Right hindlimb (tissue), 1 donor: ENCODE data around the gene USPL1.

Source experiments
- DNase-seq: peaks from one replicate; pipeline ENCODE4 v3.0.0-alpha.2; 2018

Gene USPL1

GRCh38 chr13:30698488-30699005, 80.8 kb downstream of the USPL1 start:
- no peak for DNase-seq

- DNase-seq = no peak
These were observed 82.6 kb downstream of the USPL1 start for GRCh38 chr13:30700364-30700763.

DNA sequence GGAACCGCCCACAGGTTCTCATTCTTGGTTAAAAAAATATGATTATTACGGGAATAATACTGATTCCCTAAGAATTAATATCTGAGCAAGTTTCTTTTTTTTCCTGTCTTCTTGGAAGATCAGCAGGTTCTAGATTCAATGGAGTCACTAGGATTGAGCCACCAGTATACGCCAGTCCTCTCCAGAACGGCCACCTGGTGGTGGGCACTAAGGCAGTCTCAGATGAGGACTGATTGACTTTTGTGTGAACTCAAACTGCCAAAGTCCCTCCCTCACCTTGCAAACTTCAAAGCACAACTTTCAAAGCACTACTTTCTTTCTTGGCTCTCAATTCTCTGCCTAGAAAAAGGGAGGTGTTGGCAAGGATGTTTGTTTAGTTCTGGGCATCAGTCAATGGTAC, 84.3 kb downstream of the USPL1 start:
- DNase-seq = no peak

- DNase-seq = no peak
These were observed 86.9 kb downstream of the USPL1 start for GRCh38 chr13:30704596-30704995.

GRCh38 chr13:30705680-30706079, 88.0 kb downstream of the USPL1 start:
- no peak for DNase-seq

DNA sequence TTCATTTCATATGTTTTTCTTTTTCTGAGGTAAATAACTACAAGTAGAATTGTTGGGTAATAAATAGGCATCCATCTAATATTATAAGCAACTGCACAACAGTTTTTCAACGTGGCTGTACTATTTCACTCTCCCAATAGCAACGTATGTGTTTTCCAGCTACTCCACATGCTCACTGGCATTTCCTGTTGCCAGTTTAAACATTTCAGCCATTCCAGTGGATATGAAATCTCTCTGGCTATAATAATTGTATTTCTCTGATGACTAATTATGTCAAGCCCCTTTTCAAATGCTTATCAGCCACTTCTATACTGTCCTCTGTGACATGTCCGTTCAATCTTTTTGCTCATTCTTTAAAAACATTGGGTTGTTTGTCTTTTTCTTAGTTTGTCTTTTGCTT, 90.8 kb downstream of the USPL1 start:
- no peak for DNase-seq
